ENCODE results near the gene RTP3. TPM values are rescaled to one million over a fixed set of nuclear protein-coding genes. Genes with fewer than 3 reads are reported as not detected.

RTP3 gene
- total RNA-seq, 1 donor from 2014 or later: not detected

- H3K4me3 ChIP-seq (ENCODE audit: low read depth, low read length): no peak overlapping the region
- DNase-seq (ENCODE audit: low read depth): no peak
- TF ChIP-seq CTCF (conservative IDR thresholded peaks at IDR 0.05; ENCODE audit: low read depth, low read length): no peak
Observed at GRCh38 chr3:46524008-46524407, 26.2 kb downstream of the RTP3 start.

- TF ChIP-seq CTCF (conservative IDR thresholded peaks at IDR 0.05; ENCODE audit: low read depth, low read length): no peak
- no peak overlapping the region for H3K4me3 ChIP-seq (ENCODE audit: low read depth, low read length)
- DNase-seq (ENCODE audit: low read depth): no peak
Observed at GRCh38 chr3:46524832-46525231, 27.1 kb downstream of the RTP3 start.

GRCh38 chr3:46527239-46527638 is 29.5 kb downstream of the RTP3 start:
- no peak overlapping the region for H3K4me3 ChIP-seq (ENCODE audit: low read depth, low read length)
- no peak for DNase-seq (ENCODE audit: low read depth)
- TF ChIP-seq CTCF (conservative IDR thresholded peaks at IDR 0.05; ENCODE audit: low read depth, low read length): no peak

- DNase-seq (ENCODE audit: low read depth): no peak
- TF ChIP-seq CTCF (conservative IDR thresholded peaks at IDR 0.05; ENCODE audit: low read depth, low read length): no peak
- no peak overlapping the region for H3K4me3 ChIP-seq (ENCODE audit: low read depth, low read length)
Observed at GRCh38 chr3:46533091-46533490, 35.3 kb downstream of the RTP3 start.

- TF ChIP-seq CTCF (conservative IDR thresholded peaks at IDR 0.05; ENCODE audit: low read depth, low read length): no peak
- DNase-seq (ENCODE audit: low read depth): no peak
- H3K4me3 ChIP-seq (ENCODE audit: low read depth, low read length): no peak overlapping the region
Observed at GRCh38 chr3:46535746-46536145, 38.0 kb downstream of the RTP3 start.

- H3K4me3 ChIP-seq (ENCODE audit: low read depth, low read length): no peak overlapping the region
- DNase-seq (ENCODE audit: low read depth): no peak
- no peak for TF ChIP-seq CTCF (conservative IDR thresholded peaks at IDR 0.05; ENCODE audit: low read depth, low read length)
Observed at GRCh38 chr3:46536758-46537157, 39.0 kb downstream of the RTP3 start.

- no peak for TF ChIP-seq CTCF (conservative IDR thresholded peaks at IDR 0.05; ENCODE audit: low read depth, low read length)
- no peak for DNase-seq (ENCODE audit: low read depth)
- H3K4me3 ChIP-seq (ENCODE audit: low read depth, low read length): no peak overlapping the region
Observed at GRCh38 chr3:46537316-46537715, 39.5 kb downstream of the RTP3 start.

Measured in epithelial cell of proximal tubule (primary cell).